Fibroblast of skin of scalp (primary cell): ENCODE measurements around the gene GANAB.
A peak's percentile ranks its signal among the peaks of the same experiment; 100 is the strongest.
"Not testable (repeated sequence)": the region's sequence is repeated elsewhere in the genome, so short reads cannot be mapped to it uniquely, and the experiment has no call there.

Experiments
- DNase-seq: peaks from one replicate; pipeline ENCODE4 v3.0.0-alpha.2; 2013

The GANAB gene

GRCh38 chr11:62666259-62666926, 20.0 kb upstream of the GANAB start:
- no peak for DNase-seq

GRCh38 chr11:62665599-62666258, 19.3 kb upstream of the GANAB start:
- DNase-seq, result peak; percentile 39

- DNase-seq, result peak; percentile 95
Observed at GRCh38 chr11:62665075-62665598, 18.7 kb upstream of the GANAB start, which contains the start of the genes C11orf98 and CSKMT. Gene C11orf98 (minus strand): TSS chr11:62665210. CDS start chr11:62665169, 41 bp downstream. Gene CSKMT (plus strand): TSS chr11:62665312. CDS start chr11:62665880, 568 bp downstream.

GRCh38 chr11:62664405-62665074, 18.1 kb upstream of the GANAB start:
- DNase-seq, result no peak

GRCh38 chr11:62656796-62657429, 10.5 kb upstream of the GANAB start:
- DNase-seq, result no peak

GRCh38 chr11:62654297-62654696, 7.9 kb upstream of the GANAB start:
- no peak for DNase-seq

- no peak for DNase-seq
Observed at GRCh38 chr11:62652161-62653006, 6.0 kb upstream of the GANAB start.

- DNase-seq, result not testable (repeated sequence)
Observed at GRCh38 chr11:62650283-62650682, 3.9 kb upstream of the GANAB start.

GRCh38 chr11:62649486-62649885, 3.1 kb upstream of the GANAB start:
- DNase-seq, result no peak

- DNase-seq, result no peak
Observed at GRCh38 chr11:62648967-62649364, 2.6 kb upstream of the GANAB start.

- no peak for DNase-seq
Observed at GRCh38 chr11:62648185-62648966, 2.0 kb upstream of the GANAB start.

GRCh38 chr11:62647609-62648005, 1.2 kb upstream of the GANAB start:
- no peak for DNase-seq

GRCh38 chr11:62646825-62647608, 604 bp upstream of the GANAB start:
- DNase-seq, result no peak

GRCh38 chr11:62645671-62645945, 805 bp downstream of the GANAB start:
- DNase-seq, result no peak

- no peak for DNase-seq
Observed at GRCh38 chr11:62644220-62644619, 2.2 kb downstream of the GANAB start.

GRCh38 chr11:62632492-62632891, 13.9 kb downstream of the GANAB start:
- DNase-seq, result no peak

- no peak for DNase-seq
Observed at GRCh38 chr11:62627713-62628112, 18.7 kb downstream of the GANAB start.

GRCh38 chr11:62622476-62623089, 23.8 kb downstream of the GANAB start:
- DNase-seq, result no peak

- peak; percentile 98 for DNase-seq
Observed at GRCh38 chr11:62621567-62622470, 24.6 kb downstream of the GANAB start, which contains the start of gene B3GAT3. Gene B3GAT3 (minus strand): TSS chr11:62621986. CDS start chr11:62621947, 39 bp downstream.
